Epithelial cell of proximal tubule (primary cell): ENCODE data around the gene FAS. TPM values are rescaled to one million over a fixed set of nuclear protein-coding genes. Genes with fewer than 3 reads are reported as not detected.

Experiments used
- DNase-seq: peaks from one replicate; pipeline ENCODE4 v3.0.0-alpha.2; 2011; ENCODE audit warnings: low read depth
- H3K4me3 ChIP-seq: 2 replicates; pipeline ENCODE4 v1.5.1; 2011; ENCODE audit warnings: low read depth, mild to moderate bottlenecking, low read length
- CTCF ChIP-seq: conservative IDR thresholded peaks from 2 replicates; pipeline ENCODE4 v1.5.1; 2012; ENCODE audit warnings: low read depth, mild to moderate bottlenecking, low read length
- total RNA-seq: library from RNA; depleted of rRNA; stranded (reverse); fragments of >200 nt; gene quantifications from 2 replicates; pipeline ENCODE4 v1.2.3, GENCODE V29; 2015

FAS gene
- total RNA-seq, 1 donor from 2014 or later, result 52.5 TPM

GRCh38 chr10:88989824-88990383, 694 bp upstream of the FAS start:
- H3K4me3 ChIP-seq, result peak overlapping the region; percentile 74
- DNase-seq, result peak; percentile 87
- no peak for TF ChIP-seq CTCF

GRCh38 chr10:88991161-88991898, 732 bp downstream of the FAS start:
- DNase-seq, result no peak
- peak overlapping the region; percentile 74 for H3K4me3 ChIP-seq
- TF ChIP-seq CTCF, result no peak

GRCh38 chr10:88991899-88992320, 1.3 kb downstream of the FAS start:
- TF ChIP-seq CTCF, result no peak
- peak overlapping the region; percentile 74 for H3K4me3 ChIP-seq
- no peak for DNase-seq

GRCh38 chr10:88992921-88993524, 2.4 kb downstream of the FAS start:
- TF ChIP-seq CTCF, result no peak
- H3K4me3 ChIP-seq, result peak overlapping the region; percentile 74
- no peak for DNase-seq

GRCh38 chr10:88994019-88994418, 3.4 kb downstream of the FAS start:
- DNase-seq, result no peak
- peak overlapping the region; percentile 74 for H3K4me3 ChIP-seq

GRCh38 chr10:88995156-88995876, 4.7 kb downstream of the FAS start:
- H3K4me3 ChIP-seq, result no peak overlapping the region
- no peak for DNase-seq
- no peak for TF ChIP-seq CTCF

More at GRCh38 chr10:88994019-88994418, 3.4 kb downstream of the FAS start:
- TF ChIP-seq CTCF, result no peak
